IPS-20b (cell line): ENCODE data around the gene KANSL3.
A peak's percentile ranks its signal among the peaks of the same experiment; 100 is the strongest.

Experiments
- H3K27ac ChIP-seq: one replicate; pipeline ENCODE4 v1.5.1; 2013; ENCODE audit warnings: low read length
- H3K27me3 ChIP-seq: 2 replicates; pipeline ENCODE4 v1.6.1; 2013; ENCODE audit warnings: mild to moderate bottlenecking, low read length, inconsistent platforms; ENCODE audit not compliant: insufficient read depth
- H3K36me3 ChIP-seq: 2 replicates; pipeline ENCODE4 v1.6.1; 2013; ENCODE audit warnings: low read depth, mild to moderate bottlenecking, inconsistent platforms, low read length, moderate library complexity; ENCODE audit not compliant: insufficient read depth
- H3K4me1 ChIP-seq: 2 replicates; pipeline ENCODE4 v1.6.1; 2013; ENCODE audit warnings: mild to moderate bottlenecking, control low read depth, inconsistent platforms, low read length, moderate library complexity; ENCODE audit not compliant: insufficient read depth
- H3K4me3 ChIP-seq: 2 replicates; pipeline ENCODE4 v1.5.1; 2013; ENCODE audit warnings: mild to moderate bottlenecking, low read length, inconsistent platforms
- H3K9ac ChIP-seq: 2 replicates; pipeline ENCODE4 v1.6.1; 2013; ENCODE audit warnings: low read depth, mild to moderate bottlenecking, inconsistent platforms, low read length, moderate library complexity
- H3K9me3 ChIP-seq: 2 replicates; pipeline ENCODE4 v1.6.1; 2013; ENCODE audit warnings: mild to moderate bottlenecking, low read depth, low read length, inconsistent platforms; ENCODE audit not compliant: insufficient read depth

KANSL3 gene

DNA sequence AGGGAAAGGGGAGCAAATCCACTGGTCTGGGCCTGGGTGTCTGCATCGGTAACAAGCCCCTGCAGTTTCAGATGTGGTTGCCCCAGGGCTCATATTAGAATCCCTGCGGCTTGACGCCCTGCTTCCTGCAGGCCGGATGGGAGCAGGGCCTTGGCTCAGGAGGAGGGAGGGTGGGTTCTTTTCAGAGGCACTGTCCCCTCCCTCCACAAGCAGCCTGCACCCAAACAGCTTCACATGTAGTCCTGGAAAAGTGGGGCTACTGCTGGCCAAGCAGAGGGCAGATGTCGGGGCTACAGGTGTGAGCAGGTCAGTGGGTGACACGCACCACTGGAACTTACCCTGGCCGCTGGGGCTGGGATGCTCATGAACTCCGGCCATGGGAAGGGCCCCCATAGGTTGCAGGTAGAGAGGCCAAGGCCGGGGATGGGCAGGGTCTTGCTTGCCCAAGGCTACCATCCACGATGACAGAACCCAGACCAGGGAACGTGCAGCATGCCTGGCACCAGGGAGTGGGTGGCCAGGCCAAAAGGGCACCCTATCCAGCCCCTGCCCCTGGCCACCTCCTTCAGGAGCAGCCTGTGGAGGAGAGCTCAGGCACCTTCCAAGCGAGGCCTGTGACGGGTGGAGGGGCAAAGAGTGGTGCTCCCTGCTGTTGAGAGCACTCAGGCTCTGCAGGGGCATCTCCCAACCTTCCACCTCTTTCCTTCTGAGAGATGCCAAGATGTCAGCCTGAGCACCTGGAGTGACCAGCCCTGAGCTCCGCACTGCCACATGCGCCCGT, 84.7 kb downstream of the KANSL3 start:
- no peak overlapping the region for H3K9ac ChIP-seq
- no peak overlapping the region for H3K4me3 ChIP-seq
- no peaks in the 10 kb centered on the region for H3K9me3 ChIP-seq
- H3K27me3 ChIP-seq, result no peaks in the 10 kb centered on the region
- no peaks in the 10 kb centered on the region for H3K36me3 ChIP-seq
- no peaks in the 10 kb centered on the region for H3K4me1 ChIP-seq
- no peak overlapping the region for H3K27ac ChIP-seq

DNA sequence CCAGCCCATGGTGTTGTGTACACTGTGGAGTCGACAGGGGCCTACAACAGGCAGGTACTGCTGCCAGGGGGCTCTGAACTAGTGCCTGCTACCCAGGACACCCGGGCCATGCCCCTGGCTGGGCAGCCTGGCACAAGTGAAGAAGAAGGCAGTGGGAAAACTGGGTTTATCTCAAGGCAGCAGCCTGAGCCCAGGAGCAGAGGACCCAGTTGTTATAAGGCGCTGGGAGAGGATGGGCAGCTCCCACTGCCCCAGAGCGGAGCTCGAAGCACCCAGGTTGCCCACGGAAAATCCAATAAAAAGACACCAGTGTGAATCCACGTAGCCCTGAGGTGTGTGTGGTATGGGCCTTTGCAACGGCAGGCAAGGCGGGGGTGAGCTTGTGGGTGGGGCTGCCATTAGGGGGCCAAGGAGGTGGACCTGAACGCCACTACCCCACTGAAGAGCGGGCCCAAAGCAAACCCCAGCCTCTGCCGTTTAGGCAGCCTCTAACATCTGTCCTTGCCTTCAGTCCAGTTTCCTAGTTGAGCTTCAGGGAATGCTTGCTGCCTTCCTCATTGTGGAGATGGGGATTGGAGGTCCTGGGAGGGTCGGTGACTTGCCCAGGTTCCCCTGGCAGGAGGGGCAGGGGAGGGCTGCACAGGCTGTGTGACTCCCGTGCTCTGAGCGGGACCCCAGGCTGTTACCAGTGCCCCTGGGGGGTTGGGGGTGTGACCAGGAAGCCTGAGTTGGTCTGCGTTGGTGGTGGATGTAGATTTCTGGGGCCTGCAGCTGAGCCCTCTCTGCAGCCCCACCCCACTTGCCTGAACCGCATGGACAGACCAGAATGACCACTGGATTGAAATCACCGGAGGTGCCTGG, 85.6 kb downstream of the KANSL3 start:
- no peaks in the 10 kb centered on the region for H3K27me3 ChIP-seq
- no peaks in the 10 kb centered on the region for H3K9me3 ChIP-seq
- no peaks in the 10 kb centered on the region for H3K36me3 ChIP-seq
- H3K4me3 ChIP-seq, result no peak overlapping the region
- H3K4me1 ChIP-seq, result peaks cover 3% of the 10 kb centered on the region; the same call in 1 of the 2 replicates
- H3K27ac ChIP-seq, result no peak overlapping the region
- no peak overlapping the region for H3K9ac ChIP-seq

DNA sequence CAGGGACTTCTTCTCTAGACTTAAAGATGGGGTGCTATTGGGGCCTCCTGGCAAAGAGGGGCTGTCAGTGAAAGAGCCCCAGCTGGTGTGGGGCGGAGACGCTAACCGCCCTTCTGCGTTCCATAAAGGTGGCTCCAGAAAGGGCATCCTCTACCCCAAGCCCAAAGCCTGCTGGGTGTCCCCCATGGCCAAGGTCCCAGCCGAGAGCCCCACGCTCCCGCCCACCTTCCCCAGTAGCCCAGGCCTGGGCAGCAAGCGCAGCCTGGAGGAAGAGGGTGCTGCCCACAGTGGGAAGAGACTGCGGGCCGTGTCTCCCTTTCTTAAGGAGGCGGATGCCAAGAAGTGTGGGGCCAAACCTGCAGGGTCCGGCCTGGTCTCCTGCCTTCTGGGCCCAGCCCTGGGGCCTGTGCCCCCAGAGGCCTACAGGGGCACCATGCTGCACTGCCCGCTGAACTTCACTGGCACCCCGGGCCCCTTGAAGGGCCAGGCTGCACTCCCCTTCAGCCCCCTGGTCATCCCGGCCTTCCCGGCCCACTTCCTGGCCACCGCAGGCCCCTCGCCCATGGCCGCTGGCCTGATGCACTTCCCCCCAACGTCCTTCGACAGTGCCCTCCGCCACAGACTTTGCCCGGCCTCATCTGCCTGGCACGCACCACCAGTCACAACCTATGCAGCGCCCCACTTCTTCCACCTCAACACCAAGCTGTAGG, 86.4 kb downstream of the KANSL3 start:
- Histone ChIP-seq H3K4me3 (no peak overlapping the region), H3K9me3 (no peaks in the 10 kb centered on the region), H3K36me3 (no peaks in the 10 kb centered on the region), H3K27ac (no peak overlapping the region), H3K4me1 (peaks cover 6% of the 10 kb centered on the region; the same call in 1 of the 2 replicates), H3K27me3 (no peaks in the 10 kb centered on the region), H3K9ac (no peak overlapping the region)

DNA sequence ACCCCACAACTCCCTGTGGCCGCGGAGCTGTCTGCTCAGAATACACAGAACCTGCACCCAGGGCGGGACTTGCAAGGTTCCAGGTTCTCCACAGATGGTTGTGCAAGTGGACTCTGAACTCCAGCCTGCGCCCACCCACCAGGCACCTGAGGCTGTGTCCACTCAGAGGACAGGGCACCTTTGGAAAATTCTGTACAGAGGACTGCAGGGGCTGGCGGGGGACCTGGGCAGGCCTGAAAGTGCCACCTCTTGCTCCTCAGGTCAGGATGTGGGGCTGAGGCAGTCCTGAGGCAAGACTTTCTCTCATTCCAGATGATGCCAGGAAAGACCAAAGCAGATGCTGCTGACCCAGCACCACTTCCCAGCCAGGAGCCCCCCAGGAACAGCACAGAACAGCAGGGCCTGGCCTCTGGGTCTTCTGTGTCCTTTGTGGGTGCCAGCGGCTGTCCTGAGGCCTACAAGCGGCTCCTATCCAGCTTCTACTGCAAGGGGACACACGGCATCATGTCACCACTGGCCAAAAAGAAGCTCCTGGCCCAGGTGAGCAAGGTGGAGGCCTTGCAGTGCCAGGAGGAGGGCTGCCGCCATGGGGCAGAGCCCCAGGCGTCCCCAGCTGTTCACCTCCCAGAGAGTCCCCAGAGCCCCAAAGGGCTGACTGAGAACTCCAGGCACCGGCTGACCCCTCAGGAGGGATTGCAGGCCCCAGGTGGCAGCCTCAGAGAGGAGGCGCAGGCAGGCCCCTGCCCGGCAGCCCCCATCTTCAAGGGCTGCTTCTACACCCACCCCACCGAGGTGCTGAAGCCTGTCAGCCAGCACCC, 87.1 kb downstream of the KANSL3 start:
- Histone ChIP-seq H3K27ac (no peak overlapping the region), H3K9me3 (no peaks in the 10 kb centered on the region; the same call in 1 of the 2 replicates), H3K36me3 (no peaks in the 10 kb centered on the region), H3K27me3 (no peaks in the 10 kb centered on the region), H3K4me3 (no peak overlapping the region), H3K4me1 (peaks cover 6% of the 10 kb centered on the region; the same call in 1 of the 2 replicates), H3K9ac (no peak overlapping the region)

DNA sequence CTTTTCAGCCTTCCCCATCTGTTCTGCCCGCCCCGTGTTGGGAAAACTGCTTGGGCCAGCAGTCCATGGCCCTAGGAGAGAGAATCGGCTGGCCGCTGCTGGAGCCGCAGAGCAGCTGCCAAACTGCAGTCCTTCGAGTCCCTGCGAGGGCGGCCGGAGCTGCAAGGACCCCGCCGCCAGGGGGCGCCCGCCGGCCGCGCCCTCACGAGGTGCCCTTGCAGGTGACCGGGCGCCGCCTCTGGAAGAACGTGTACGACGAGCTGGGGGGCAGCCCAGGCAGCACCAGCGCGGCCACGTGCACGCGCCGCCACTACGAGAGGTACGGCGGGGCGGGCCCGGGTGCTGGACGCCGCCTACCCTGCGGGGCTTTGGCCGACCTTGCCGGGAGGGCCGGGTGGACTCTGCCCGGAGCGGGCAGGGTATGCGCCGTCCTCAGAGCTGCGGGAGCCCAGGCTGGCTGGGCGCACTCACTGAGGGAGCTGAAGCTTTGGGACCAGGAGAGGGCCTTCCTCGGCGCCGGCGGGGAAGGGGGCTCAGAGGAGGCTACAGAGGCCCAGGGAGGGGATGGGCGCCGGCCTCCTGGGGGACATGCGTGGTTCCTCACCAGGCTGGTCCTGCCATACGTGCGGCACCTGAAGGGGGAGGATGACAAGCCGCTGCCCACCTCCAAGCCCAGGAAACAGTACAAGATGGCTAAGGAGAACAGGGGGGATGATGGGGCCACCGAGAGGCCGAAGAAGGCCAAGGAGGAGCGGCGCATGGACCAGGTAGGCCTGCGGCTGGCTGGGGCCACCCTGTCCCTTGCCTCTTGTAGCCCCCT, 87.9 kb downstream of the KANSL3 start:
- peaks cover 6% of the 10 kb centered on the region; the same call in 1 of the 2 replicates for H3K4me1 ChIP-seq
- H3K27ac ChIP-seq, result no peak overlapping the region
- H3K36me3 ChIP-seq, result no peaks in the 10 kb centered on the region

DNA sequence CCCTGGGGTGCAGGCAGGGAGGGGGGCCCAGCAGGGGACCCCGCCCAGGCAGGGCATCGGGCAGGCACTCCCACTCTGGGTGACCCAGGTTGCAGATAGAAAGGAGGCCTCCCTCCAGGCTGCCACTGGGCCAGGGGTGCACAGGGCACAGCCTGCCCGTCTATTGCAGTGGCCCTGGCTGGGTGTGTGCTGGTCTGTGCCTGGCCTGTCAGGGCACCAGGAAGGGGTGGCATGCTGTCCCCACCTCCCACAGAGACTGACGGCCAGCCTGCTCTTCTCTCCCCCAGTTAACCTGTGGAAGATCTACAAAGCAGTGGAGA, 88.7 kb downstream of the KANSL3 start:
- H3K27ac ChIP-seq, result no peak overlapping the region
- peaks cover 6% of the 10 kb centered on the region; the same call in 1 of the 2 replicates for H3K4me1 ChIP-seq
- H3K36me3 ChIP-seq, result no peaks in the 10 kb centered on the region
- H3K27me3 ChIP-seq, result no peaks in the 10 kb centered on the region
- H3K9me3 ChIP-seq, result no peaks in the 10 kb centered on the region; the same call in 1 of the 2 replicates
- no peak overlapping the region for H3K9ac ChIP-seq
- no peak overlapping the region for H3K4me3 ChIP-seq

More for the DNA sequence above, 87.9 kb downstream of the KANSL3 start:
- H3K27me3 ChIP-seq, result no peaks in the 10 kb centered on the region
- no peak overlapping the region for H3K4me3 ChIP-seq
- no peaks in the 10 kb centered on the region; the same call in 1 of the 2 replicates for H3K9me3 ChIP-seq
- no peak overlapping the region for H3K9ac ChIP-seq

DNA sequence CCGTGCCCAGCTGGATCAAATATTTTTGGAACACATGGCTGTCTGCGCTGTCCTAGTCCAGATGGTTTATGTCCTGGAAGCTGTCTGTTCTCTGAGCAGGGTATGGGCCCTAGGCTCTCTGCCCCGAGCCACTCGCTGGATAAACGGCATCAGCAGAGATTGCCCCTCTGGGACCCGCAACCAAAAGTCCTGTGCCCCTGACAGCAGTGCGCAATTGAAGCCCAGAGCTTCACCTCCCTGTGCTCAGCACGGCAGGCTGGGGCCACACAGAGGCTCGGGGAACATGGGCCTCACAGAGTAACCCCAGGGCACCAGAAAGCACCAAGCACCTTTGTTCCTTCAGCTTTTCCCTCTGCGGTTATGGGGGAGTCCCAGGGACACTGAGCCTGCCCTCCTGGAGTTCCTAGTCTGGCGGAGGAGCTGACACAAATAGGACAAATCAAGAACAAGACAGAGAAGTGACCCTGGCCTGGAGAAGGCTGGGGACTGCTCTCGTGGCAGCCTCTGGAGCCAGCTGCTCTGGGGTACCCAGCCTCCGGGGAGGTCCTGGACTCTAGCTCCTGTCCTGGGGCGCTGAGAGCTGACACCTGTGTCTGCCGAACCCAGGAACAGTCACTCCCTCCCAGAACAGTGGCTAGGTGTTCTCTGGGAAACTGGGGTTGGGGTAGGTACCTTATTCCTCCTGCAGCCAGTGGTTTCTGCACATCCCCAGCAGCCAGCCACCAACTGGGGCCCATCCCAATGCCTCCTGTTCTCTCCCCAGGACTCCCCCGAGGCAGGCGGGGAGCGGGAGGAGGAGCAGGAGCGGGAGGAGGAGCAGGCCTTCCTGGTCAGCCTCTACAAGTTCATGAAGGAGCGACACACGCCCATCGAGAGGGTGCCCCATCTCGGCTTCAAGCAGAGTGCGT, 89.3 kb downstream of the KANSL3 start:
- H3K9ac ChIP-seq, result no peak overlapping the region
- H3K4me3 ChIP-seq, result no peak overlapping the region
- H3K36me3 ChIP-seq, result no peaks in the 10 kb centered on the region
- no peak overlapping the region for H3K27ac ChIP-seq
- H3K4me1 ChIP-seq, result peaks cover 6% of the 10 kb centered on the region; the same call in 1 of the 2 replicates
- H3K9me3 ChIP-seq, result no peaks in the 10 kb centered on the region; the same call in 1 of the 2 replicates
- no peaks in the 10 kb centered on the region for H3K27me3 ChIP-seq

DNA sequence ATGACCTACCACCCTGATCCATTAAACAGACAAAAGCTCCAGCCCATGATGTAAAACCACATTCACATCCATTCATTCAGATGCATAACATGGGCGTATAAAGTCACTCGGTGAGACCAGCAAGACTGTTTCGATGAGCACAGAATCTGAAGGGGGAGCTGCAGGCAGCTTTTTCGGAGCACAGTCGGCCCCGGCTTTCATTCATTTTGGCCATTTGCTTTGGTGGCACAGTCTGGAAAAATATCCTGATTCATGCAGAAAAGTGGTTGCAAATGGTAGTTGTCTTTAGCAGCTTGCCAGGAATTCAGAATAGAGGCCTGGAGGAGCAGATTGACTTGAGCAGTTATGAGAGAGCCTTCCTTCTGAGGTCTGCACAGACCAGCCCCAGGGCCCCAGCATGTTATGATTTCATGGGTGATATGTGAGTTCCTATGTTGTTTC, 90.4 kb downstream of the KANSL3 start:
- Histone ChIP-seq H3K36me3 (no peaks in the 10 kb centered on the region), H3K27ac (no peak overlapping the region), H3K4me3 (peak overlapping the region; percentile 33; the same call in 1 of the 2 replicates), H3K4me1 (peaks cover 6% of the 10 kb centered on the region; the same call in 1 of the 2 replicates), H3K9ac (no peak overlapping the region; the same call in 1 of the 2 replicates), H3K27me3 (no peaks in the 10 kb centered on the region), H3K9me3 (no peaks in the 10 kb centered on the region; the same call in 1 of the 2 replicates)

DNA sequence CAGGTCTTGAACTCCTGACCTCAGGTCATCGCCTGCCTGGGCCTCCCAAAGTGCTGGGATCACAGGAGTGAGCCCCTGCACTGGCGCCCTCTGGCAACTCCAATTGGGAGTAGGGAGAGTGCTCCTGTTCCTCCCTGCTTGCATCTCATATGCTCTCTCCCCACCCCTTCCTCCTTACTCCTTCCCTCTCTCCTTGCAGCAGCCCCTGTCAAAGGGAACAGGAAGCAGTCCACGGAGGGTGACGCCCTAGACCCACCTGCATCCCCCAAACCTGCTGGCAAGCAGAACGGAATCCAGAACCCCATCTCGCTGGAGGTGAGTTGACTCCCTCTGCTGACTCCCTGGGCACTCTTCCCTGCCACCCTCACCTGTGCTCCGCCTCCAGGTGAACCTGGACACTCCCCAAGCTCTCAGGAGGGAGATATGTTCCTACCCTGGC, 90.9 kb downstream of the KANSL3 start:
- Histone ChIP-seq H3K27me3 (no peaks in the 10 kb centered on the region), H3K9ac (peak overlapping the region; percentile 31; the same call in 1 of the 2 replicates), H3K36me3 (no peaks in the 10 kb centered on the region), H3K4me3 (peak overlapping the region; percentile 33; the same call in 1 of the 2 replicates), H3K4me1 (peaks cover 6% of the 10 kb centered on the region; the same call in 1 of the 2 replicates), H3K9me3 (no peaks in the 10 kb centered on the region; the same call in 1 of the 2 replicates), H3K27ac (no peak overlapping the region)
